ENCODE measurements around the gene IDH3B.
"Not testable (repeated sequence)": the region's sequence is repeated elsewhere in the genome, so short reads cannot be mapped to it uniquely, and the experiment has no call there.

Gene IDH3B

DNA sequence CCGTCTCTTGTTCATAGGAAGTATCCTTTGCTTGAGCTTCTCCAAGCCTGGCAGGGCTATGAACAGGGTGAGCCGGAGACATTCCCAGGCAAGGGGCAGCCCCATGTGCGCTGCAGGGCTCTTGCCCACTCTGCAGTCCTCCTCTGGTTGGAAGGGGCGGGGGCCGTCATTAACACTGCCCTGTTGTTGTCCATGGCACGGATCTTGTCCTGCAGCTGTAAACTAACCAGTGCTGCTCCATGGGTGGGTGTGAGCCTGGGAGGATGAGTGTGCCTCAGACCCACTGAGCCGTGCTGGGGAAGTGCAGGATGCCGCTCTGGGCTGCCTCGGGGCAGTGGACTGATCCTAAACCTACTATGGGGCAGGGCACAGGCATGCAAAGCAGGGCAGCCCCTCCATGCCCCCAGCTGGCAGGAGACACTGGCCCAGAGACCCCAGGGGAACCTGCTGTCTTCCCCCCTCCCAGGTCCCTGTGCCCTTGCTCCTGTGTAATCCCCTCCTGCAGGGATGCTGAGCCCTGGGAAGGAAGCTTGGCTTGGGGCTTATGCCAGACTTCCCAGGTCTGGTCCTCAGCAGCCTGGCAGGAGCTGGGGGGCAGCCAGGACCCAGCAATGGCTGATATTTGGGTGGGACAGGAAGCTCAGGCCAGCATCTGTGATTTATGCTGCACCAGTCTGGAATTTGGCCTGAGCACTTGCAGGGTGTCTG lies 37.1 kb upstream of the IDH3B start:
- TF ChIP-seq, protein P1, sequence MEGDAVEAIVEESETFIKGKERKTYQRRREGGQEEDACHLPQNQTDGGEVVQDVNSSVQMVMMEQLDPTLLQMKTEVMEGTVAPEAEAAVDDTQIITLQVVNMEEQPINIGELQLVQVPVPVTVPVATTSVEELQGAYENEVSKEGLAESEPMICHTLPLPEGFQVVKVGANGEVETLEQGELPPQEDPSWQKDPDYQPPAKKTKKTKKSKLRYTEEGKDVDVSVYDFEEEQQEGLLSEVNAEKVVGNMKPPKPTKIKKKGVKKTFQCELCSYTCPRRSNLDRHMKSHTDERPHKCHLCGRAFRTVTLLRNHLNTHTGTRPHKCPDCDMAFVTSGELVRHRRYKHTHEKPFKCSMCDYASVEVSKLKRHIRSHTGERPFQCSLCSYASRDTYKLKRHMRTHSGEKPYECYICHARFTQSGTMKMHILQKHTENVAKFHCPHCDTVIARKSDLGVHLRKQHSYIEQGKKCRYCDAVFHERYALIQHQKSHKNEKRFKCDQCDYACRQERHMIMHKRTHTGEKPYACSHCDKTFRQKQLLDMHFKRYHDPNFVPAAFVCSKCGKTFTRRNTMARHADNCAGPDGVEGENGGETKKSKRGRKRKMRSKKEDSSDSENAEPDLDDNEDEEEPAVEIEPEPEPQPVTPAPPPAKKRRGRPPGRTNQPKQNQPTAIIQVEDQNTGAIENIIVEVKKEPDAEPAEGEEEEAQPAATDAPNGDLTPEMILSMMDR (IDR thresholded peaks at IDR 0.05; ENCODE audit: control extremely low read depth, extremely low read depth, low read depth, missing control alignments): no peak
- POLR2A ChIA-PET: no interaction called here
- DNase-seq (ENCODE audit: extremely low spot score): no peak
- CTCF ChIA-PET: interaction anchor here (1.1 kb wide), 1 partner anchor 9 kb away, joined by 4 read pairs; no protein-coding TSS in a partner anchor

DNA sequence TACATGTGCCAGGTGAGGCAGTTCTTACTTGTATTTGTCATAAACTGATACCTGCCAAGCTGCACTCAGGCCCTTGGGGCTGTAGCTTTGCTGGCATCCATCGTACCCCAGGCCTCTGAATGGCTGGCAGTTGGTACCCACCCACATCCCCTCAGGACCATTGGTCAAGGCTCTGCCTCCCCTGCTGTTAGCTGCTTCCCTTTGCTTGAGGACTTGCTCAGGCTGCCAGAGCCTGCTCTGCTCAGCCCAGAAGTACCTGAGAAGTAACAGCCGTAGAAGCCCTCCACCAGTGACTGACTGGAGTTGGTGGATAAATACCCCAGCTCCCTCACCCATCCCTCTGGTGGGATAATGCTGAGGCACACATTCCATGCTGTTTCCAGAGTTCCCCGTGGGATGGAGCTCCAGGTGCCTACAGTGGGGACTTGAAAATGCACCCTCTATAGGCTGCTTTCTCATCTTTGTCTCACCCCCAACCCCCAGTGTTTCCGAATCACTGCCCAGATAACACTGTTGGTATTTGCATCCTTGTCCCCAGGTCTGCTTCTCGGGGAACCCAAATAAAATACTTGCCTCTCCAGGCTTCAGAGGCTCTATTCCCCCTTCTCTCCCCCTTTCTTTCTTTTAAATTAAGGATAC lies 35.9 kb upstream of the IDH3B start:
- TF ChIP-seq, protein P1 (IDR thresholded peaks at IDR 0.05; ENCODE audit: control extremely low read depth, extremely low read depth, low read depth, missing control alignments): no peak
- no peak for DNase-seq (ENCODE audit: extremely low spot score)
- POLR2A ChIA-PET: no interaction called here
- CTCF ChIA-PET: interaction anchor here (1.0 kb wide), 1 partner anchor 19 kb away, joined by 4 read pairs; no protein-coding TSS in a partner anchor

DNA sequence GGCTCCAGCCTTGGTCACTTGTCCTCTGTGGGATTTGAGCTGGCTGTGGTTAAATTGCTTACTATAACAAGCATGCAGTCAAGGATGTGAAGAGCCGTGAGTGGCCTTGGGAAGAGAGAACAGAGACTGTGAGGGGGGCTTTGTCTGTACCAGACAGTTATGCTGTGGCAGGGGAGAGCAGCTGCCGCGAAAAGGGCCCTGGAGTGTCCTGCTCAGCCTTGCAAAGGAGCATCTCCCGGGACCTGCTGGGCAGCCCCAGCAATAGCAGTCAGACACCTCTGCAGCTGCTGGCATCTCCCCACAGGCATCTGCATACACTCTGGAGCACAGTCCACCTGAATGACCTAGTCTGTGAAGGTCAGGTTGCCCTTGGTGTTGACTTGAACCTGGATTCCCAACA lies 34.9 kb upstream of the IDH3B start:
- TF ChIP-seq, protein P1 (IDR thresholded peaks at IDR 0.05; ENCODE audit: control extremely low read depth, extremely low read depth, low read depth, missing control alignments): no peak
- no peak for DNase-seq (ENCODE audit: extremely low spot score)
- POLR2A ChIA-PET: no interaction called here
- CTCF ChIA-PET: interaction anchor here (1.0 kb wide), 1 partner anchor 20 kb away, joined by 4 read pairs; no protein-coding TSS in a partner anchor

DNA sequence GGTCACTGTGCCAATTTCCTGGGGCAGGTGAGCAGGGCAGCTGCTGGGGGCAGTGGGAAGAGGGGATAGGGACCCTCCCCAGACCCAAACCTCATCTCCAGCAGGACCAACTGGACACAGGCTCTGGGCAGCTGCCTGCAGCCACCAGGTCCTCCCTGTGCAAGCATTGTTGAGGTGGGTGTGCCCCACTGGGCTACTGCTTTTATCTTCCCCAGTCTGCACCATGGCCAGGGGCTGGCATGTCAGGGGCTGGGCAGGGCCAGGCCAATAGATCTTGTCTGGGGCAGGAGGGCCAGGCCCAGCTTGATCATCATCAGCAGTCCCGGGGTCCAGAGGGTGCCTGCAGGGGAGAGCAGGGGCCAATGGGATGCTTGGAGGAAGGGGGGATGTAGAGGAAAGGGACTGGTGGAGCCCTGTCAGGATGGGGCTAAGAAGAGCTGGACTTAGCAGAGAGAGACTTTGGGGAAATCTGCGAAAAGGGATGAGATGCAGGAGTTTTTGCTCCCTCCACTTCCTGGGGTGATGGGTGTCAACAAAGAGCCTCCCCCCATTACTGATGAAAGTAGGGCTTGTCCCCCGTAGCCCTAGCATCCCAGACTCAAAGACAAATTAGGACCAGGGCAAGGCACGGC lies 34.3 kb upstream of the IDH3B start:
- no peak for DNase-seq (ENCODE audit: extremely low spot score)
- CTCF ChIA-PET: interaction anchor here (1.0 kb wide), 1 partner anchor 55 kb away, joined by 3 read pairs; no protein-coding TSS in a partner anchor
- TF ChIP-seq, protein P1 (IDR thresholded peaks at IDR 0.05; ENCODE audit: control extremely low read depth, extremely low read depth, low read depth, missing control alignments): no peak
- POLR2A ChIA-PET: no interaction called here

DNA sequence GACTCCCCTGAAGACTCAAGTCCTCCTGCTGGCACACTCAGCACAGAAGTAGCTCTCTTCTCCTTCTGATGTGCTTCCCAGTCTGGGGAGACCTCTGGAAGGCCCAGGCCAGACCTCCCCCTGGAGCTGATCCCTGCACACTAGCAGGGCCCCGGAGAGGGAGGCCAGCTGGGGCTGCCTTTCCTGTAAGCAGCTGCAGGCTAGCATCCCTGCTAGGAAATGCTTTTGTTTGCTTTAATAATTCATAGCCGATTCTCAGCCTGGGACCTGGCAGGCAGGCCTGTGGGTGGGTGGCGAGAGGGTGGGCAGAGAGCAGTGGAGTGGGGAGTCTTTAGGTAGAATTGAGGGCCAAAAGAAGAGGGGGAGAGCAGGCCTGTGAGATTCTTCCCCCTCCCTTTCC lies 33.8 kb upstream of the IDH3B start:
- CTCF ChIA-PET: interaction anchor here (1.0 kb wide), 1 partner anchor 56 kb away, joined by 3 read pairs; no protein-coding TSS in a partner anchor
- no peak for DNase-seq (ENCODE audit: extremely low spot score)
- POLR2A ChIA-PET: no interaction called here
- TF ChIP-seq, protein P1 (IDR thresholded peaks at IDR 0.05; ENCODE audit: control extremely low read depth, extremely low read depth, low read depth, missing control alignments): no peak

DNA sequence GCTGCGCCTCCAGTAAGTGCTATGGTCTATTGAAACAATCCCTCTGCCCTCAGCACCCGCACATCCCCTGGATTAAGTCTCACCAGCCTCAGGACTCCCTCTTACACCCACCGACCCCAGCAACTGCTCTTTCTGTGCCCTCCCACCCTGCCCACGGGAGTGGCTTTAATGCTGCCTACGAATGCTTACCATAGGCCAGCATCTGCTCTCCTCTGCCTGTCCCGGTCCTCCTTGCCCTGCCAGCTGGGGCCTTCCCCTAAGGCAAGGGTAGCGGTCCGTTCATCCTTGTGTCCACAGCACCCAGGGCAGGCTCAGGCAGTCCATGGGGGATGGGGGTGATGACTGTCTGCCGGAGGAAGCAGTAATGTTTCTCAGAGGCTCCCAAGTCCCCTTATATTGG lies 32.6 kb upstream of the IDH3B start:
- no peak for DNase-seq (ENCODE audit: extremely low spot score)
- CTCF ChIA-PET: interaction anchor here (1.2 kb wide), 1 partner anchor 14 kb away, joined by 3 read pairs; no protein-coding TSS in a partner anchor
- TF ChIP-seq, protein P1 (IDR thresholded peaks at IDR 0.05; ENCODE audit: control extremely low read depth, extremely low read depth, low read depth, missing control alignments): no peak
- POLR2A ChIA-PET: no interaction called here

DNA sequence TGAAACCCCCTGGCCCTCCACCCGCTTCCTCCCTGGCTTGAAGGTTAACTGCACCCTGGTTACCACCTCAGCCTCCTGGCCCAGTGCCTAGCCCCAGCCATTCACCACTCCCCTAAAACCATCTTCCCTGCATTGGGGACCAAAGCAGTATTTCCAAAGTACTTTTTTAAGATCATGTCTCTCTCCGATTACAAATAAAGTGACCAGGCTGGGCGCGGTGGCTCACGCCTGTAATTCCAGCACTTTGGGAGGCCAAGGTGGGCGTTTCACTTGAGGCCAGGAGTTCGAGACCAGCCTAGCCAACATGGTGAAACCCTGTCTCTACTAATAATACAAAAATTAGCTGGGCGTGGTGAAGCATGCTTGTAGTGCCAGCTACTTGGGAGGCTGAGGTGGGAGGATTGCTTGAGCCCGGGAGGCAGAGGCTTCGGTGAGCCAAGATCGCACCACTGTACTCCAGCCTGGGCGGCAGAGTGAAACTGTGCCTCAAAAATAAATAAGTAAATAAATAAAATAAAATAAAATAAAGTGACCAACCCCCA lies 32.0 kb upstream of the IDH3B start:
- POLR2A ChIA-PET; DNase-seq (ENCODE audit: extremely low spot score): not testable (repeated sequence)
- CTCF ChIA-PET: interaction anchor here (1.2 kb wide), 1 partner anchor 15 kb away, joined by 3 read pairs; no protein-coding TSS in a partner anchor
